ENCODE data around the gene TGFBI. TPM values are rescaled to one million over a fixed set of nuclear protein-coding genes. Genes with fewer than 3 reads are reported as not detected.
"Not testable (repeated sequence)": the region's sequence is repeated elsewhere in the genome, so short reads cannot be mapped to it uniquely, and the experiment has no call there.

The TGFBI gene
- total RNA-seq, 2 donors from 2014 or later: 158 to 173 TPM

- Histone ChIP-seq H3K4me3 (no peak overlapping the region), H3K36me3 (peaks cover 18% of the 10 kb centered on the region), H3K27ac (no peak overlapping the region), H3K27me3 (replicated peaks; ENCODE audit: insufficient read depth) (no peaks in the 10 kb centered on the region), H3K9me3 (no peaks in the 10 kb centered on the region), H3K4me1 (ENCODE audit: control insufficient read depth in 1 of 2, low read depth in 2 of 2) (peaks cover 0 to 6% of the 10 kb centered on the region in 2 donors)
- no peak for DNase-seq (ENCODE audit: low spot score)
- no peak for ATAC-seq (ENCODE audit: insufficient number of reproducible peaks, low FRiP score, low read depth)
- TF ChIP-seq, protein P1, sequence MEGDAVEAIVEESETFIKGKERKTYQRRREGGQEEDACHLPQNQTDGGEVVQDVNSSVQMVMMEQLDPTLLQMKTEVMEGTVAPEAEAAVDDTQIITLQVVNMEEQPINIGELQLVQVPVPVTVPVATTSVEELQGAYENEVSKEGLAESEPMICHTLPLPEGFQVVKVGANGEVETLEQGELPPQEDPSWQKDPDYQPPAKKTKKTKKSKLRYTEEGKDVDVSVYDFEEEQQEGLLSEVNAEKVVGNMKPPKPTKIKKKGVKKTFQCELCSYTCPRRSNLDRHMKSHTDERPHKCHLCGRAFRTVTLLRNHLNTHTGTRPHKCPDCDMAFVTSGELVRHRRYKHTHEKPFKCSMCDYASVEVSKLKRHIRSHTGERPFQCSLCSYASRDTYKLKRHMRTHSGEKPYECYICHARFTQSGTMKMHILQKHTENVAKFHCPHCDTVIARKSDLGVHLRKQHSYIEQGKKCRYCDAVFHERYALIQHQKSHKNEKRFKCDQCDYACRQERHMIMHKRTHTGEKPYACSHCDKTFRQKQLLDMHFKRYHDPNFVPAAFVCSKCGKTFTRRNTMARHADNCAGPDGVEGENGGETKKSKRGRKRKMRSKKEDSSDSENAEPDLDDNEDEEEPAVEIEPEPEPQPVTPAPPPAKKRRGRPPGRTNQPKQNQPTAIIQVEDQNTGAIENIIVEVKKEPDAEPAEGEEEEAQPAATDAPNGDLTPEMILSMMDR (IDR thresholded peaks at IDR 0.05): no peak
These were observed 15.3 kb downstream of the TGFBI start for GRCh38 chr5:136043968-136044610.

DNA sequence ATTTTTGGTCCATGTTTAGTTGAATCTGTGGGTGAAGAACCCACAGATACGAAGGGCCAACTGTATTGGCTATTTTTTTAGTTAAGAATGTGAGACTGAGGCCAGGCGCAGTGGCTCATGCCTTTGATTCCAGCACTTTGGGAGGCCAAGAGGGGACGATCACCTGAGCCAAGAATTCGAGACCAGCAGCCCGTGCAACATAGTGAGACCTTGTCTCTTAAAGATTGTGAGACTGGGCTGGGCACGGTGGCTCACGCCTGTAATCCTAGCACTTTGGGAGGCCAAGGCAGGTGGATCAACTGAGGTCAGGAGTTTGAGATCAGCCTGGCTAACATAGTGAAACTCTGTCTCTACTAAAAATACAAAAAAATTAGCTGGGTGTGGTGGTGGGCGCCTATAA is 16.2 kb downstream of the TGFBI start:
- H3K27ac ChIP-seq; H3K9me3 ChIP-seq; DNase-seq (ENCODE audit: low spot score); H3K4me3 ChIP-seq; H3K4me1 ChIP-seq (ENCODE audit: control insufficient read depth in 1 of 2, low read depth in 2 of 2); H3K27me3 ChIP-seq (replicated peaks; ENCODE audit: insufficient read depth); ATAC-seq (ENCODE audit: insufficient number of reproducible peaks, low FRiP score, low read depth): not testable (repeated sequence)
- H3K36me3 ChIP-seq: peaks cover 22% of the 10 kb centered on the region

GRCh38 chr5:136046246-136046645 is 17.5 kb downstream of the TGFBI start:
- no peak overlapping the region for H3K4me3 ChIP-seq
- TF ChIP-seq, protein P1 (IDR thresholded peaks at IDR 0.05): no peak
- peaks cover 0 to 1% of the 10 kb centered on the region in 2 donors for H3K4me1 ChIP-seq (ENCODE audit: control insufficient read depth in 1 of 2, low read depth in 2 of 2)
- peaks cover 22% of the 10 kb centered on the region for H3K36me3 ChIP-seq
- no peak overlapping the region for H3K27ac ChIP-seq
- H3K9me3 ChIP-seq: no peaks in the 10 kb centered on the region
- no peak for DNase-seq (ENCODE audit: low spot score)
- no peaks in the 10 kb centered on the region for H3K27me3 ChIP-seq (replicated peaks; ENCODE audit: insufficient read depth)
- no peak for ATAC-seq (ENCODE audit: insufficient number of reproducible peaks, low FRiP score, low read depth)

- TF ChIP-seq, protein P1 (IDR thresholded peaks at IDR 0.05): no peak
- Histone ChIP-seq H3K4me3 (no peak overlapping the region), H3K36me3 (peaks cover 22% of the 10 kb centered on the region), H3K9me3 (no peaks in the 10 kb centered on the region), H3K4me1 (ENCODE audit: control insufficient read depth in 1 of 2, low read depth in 2 of 2) (peaks cover 0 to 5% of the 10 kb centered on the region in 2 donors), H3K27me3 (replicated peaks; ENCODE audit: insufficient read depth) (no peaks in the 10 kb centered on the region), H3K27ac (no peak overlapping the region)
- ATAC-seq (ENCODE audit: insufficient number of reproducible peaks, low FRiP score, low read depth) (no peak), DNase-seq (ENCODE audit: low spot score) (no peak)
These were observed 19.1 kb downstream of the TGFBI start for GRCh38 chr5:136047858-136048257.

DNA sequence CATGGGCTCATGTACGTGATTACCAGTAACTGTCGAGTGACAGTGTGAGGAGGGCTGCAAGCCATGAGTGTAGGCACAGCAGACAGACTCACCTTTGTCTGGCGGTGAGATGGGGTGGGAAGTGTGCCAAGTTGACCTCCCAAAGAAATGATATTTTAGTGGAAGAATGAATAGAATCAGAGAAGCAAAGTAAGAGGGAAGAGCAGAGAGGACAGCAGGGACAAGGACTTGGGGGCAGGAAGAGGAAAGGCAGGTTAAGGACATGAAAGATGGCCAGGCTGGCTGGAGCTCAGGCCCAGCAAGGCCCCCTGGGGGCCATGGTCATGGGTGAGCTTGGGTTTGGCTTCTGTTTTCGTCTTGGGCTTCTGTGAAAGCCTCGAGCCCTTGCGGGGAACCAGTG is 20.2 kb downstream of the TGFBI start:
- Histone ChIP-seq H3K27ac (no peak overlapping the region), H3K4me3 (no peak overlapping the region), H3K36me3 (peaks cover 22% of the 10 kb centered on the region), H3K27me3 (replicated peaks; ENCODE audit: insufficient read depth) (no peaks in the 10 kb centered on the region), H3K4me1 (ENCODE audit: control insufficient read depth in 1 of 2, low read depth in 2 of 2) (peaks cover 7 to 16% of the 10 kb centered on the region in 2 donors), H3K9me3 (no peaks in the 10 kb centered on the region)
- TF ChIP-seq, protein P1 (IDR thresholded peaks at IDR 0.05): no peak
- no peak for DNase-seq (ENCODE audit: low spot score)
- no peak for ATAC-seq (ENCODE audit: insufficient number of reproducible peaks, low FRiP score, low read depth)

All from thoracic aorta (tissue), 2 donors.